HEK293T (cell line): Measurements from ENCODE around the gene ACER1.

Experiments used
- CTCF ChIA-PET: fragments of 350-600 bp; formaldehyde crosslinking; extraction: SDS; loops from one replicate; lab custom pipeline; 2021; ENCODE audit warnings: antibody characterized with exemption, inconsistent platforms; lab: Yijun Ruan, JAX
- POLR2A ChIA-PET: fragments of 350-600 bp; formaldehyde crosslinking; extraction: SDS; loops from one replicate; lab custom pipeline; 2020; ENCODE audit warnings: antibody characterized with exemption, inconsistent platforms; lab: Yijun Ruan, JAX
- DNase-seq: peaks from one replicate; pipeline ENCODE4 v3.0.0; 2012; ENCODE audit warnings: mixed read lengths; ENCODE audit errors: extremely low spot score
- ARNT ChIP-seq: fragments of 450-650 bp; IDR thresholded peaks from 2 replicates; pipeline ENCODE4 v1.6.1; 2017; ENCODE audit warnings: mild to moderate bottlenecking
- BHLHE40 ChIP-seq: fragments of 450-650 bp; IDR thresholded peaks from 2 replicates; pipeline ENCODE4 v1.6.1; 2016; ENCODE audit warnings: mild to moderate bottlenecking, moderate library complexity, borderline replicate concordance
- CTBP1 ChIP-seq: fragments of 450-650 bp; IDR thresholded peaks from 2 replicates; pipeline ENCODE4 v1.6.1; 2016; ENCODE audit warnings: borderline replicate concordance
- ELF4 ChIP-seq: fragments of 450-650 bp; IDR thresholded peaks from 2 replicates; pipeline ENCODE4 v1.6.1; 2017; ENCODE audit warnings: antibody characterized with exemption
- FOXA1 ChIP-seq: fragments of 450-650 bp; IDR thresholded peaks from 2 replicates; pipeline ENCODE4 v1.6.1; 2016; ENCODE audit warnings: mild to moderate bottlenecking
- FOXK2 ChIP-seq: fragments of 450-650 bp; IDR thresholded peaks from 2 replicates; pipeline ENCODE4 v1.6.1; 2016; ENCODE audit warnings: mild to moderate bottlenecking
- FOXM1 ChIP-seq: fragments of 450-650 bp; IDR thresholded peaks from 2 replicates; pipeline ENCODE4 v1.6.1; 2017; ENCODE audit warnings: mild to moderate bottlenecking, borderline replicate concordance
- HDGF ChIP-seq: fragments of 450-650 bp; IDR thresholded peaks from 2 replicates; pipeline ENCODE4 v1.6.1; 2017; ENCODE audit warnings: antibody characterized with exemption, borderline replicate concordance
- L3MBTL2 ChIP-seq: fragments of 450-650 bp; conservative IDR thresholded peaks from 2 replicates; pipeline ENCODE4 v1.6.1; 2016; ENCODE audit warnings: mild to moderate bottlenecking
- LEF1 ChIP-seq: fragments of 450-650 bp; IDR thresholded peaks from 2 replicates; pipeline ENCODE4 v1.6.1; 2017; ENCODE audit warnings: mild to moderate bottlenecking, borderline replicate concordance
- NFRKB ChIP-seq: fragments of 450-650 bp; IDR thresholded peaks from 2 replicates; pipeline ENCODE4 v1.6.1; 2016; ENCODE audit warnings: mild to moderate bottlenecking, moderate library complexity
- PKNOX1 ChIP-seq: fragments of 450-650 bp; IDR thresholded peaks from 2 replicates; pipeline ENCODE4 v1.6.1; 2016
- SP1 ChIP-seq: fragments of 450-650 bp; IDR thresholded peaks from 2 replicates; pipeline ENCODE4 v1.6.1; 2017
- SUZ12 ChIP-seq: fragments of 450-650 bp; IDR thresholded peaks from 2 replicates; pipeline ENCODE4 v1.6.1; 2016; ENCODE audit warnings: mild to moderate bottlenecking
- TARDBP ChIP-seq: fragments of 450-650 bp; IDR thresholded peaks from 2 replicates; pipeline ENCODE4 v1.6.1; 2016
- ZNF384 ChIP-seq: fragments of 450-650 bp; IDR thresholded peaks from 2 replicates; pipeline ENCODE4 v1.6.1; 2016

ACER1 gene

GRCh38 chr19:6373813-6374108 is 40.3 kb upstream of the ACER1 start:
- no peak for DNase-seq
- TF ChIP-seq PKNOX1: no peak
- CTCF ChIA-PET: no interaction called here
- POLR2A ChIA-PET: interaction anchor here (3.0 to 3.4 kb wide), 2 partner anchors 12 to 19 kb away, joined by 20 to 50 read pairs; partner anchors contain the start of genes CLPP and GTF2F1

- CTCF ChIA-PET: interaction anchor here (0.5 to 0.6 kb wide), 2 partner anchors 247 to 580 kb away, joined by 3 to 6 read pairs; no protein-coding TSS in a partner anchor
- POLR2A ChIA-PET: interaction anchor here (0.6 to 3.4 kb wide), 10 partner anchors 11 to 261 kb away, joined by 3 to 50 read pairs (median 3); partner anchors contain the start of genes CLPP, GTF2F1, KHSRP and SLC25A23
- DNase-seq: peak; percentile 94
- no peak for TF ChIP-seq SUZ12
- no peak for TF ChIP-seq CTBP1
- no peak for TF ChIP-seq FOXK2
- no peak for TF ChIP-seq ZNF384
- no peak for TF ChIP-seq FOXA1
- no peak for TF ChIP-seq BHLHE40
- TF ChIP-seq PKNOX1: no peak
- no peak for TF ChIP-seq HDGF
- TF ChIP-seq FOXM1: no peak
- TF ChIP-seq TARDBP: no peak
Measured at GRCh38 chr19:6373096-6373812, 39.8 kb upstream of the ACER1 start.

- peak; percentile 92 for DNase-seq
- TF ChIP-seq PKNOX1: peak; percentile 100
- TF ChIP-seq HDGF: no peak
- 0 out of 2 replicates have a peak, but pooled peaks have one; percentile 64 for TF ChIP-seq SP1
- no peak for TF ChIP-seq FOXK2
- TF ChIP-seq FOXM1: no peak
- no peak for TF ChIP-seq SUZ12
- no peak for TF ChIP-seq L3MBTL2
- no peak for TF ChIP-seq FOXA1
- no peak for TF ChIP-seq ARNT
- no peak for TF ChIP-seq ELF4
- no peak for TF ChIP-seq ZNF384
- no peak for TF ChIP-seq CTBP1
- TF ChIP-seq NFRKB: no peak
- TF ChIP-seq TARDBP: no peak
- peak; percentile 90; the same call in 1 of the 2 replicates for TF ChIP-seq LEF1
- no peak for TF ChIP-seq BHLHE40
- ChIA-PET POLR2A (interaction anchor here (0.6 to 3.4 kb wide), 17 partner anchors 8 to 372 kb away, joined by 3 to 50 read pairs (median 3); partner anchors contain the start of genes CLPP, GTF2F1, KHSRP and SLC25A23), CTCF (interaction anchor here (0.5 to 0.6 kb wide), 2 partner anchors 247 to 579 kb away, joined by 3 to 6 read pairs; no protein-coding TSS in a partner anchor)
Measured at GRCh38 chr19:6372594-6373095, 39.2 kb upstream of the ACER1 start, which contains the start of gene ALKBH7. Gene ALKBH7 (plus strand): TSS chr19:6372794. CDS start chr19:6372821, 27 bp downstream.

- CTCF ChIA-PET: no interaction called here
- DNase-seq: no peak
- POLR2A ChIA-PET: interaction anchor here (5.1 kb wide), 1 partner anchor 8 kb away, joined by 50 read pairs; the partner anchor contains the start of gene ALKBH7
- TF ChIP-seq ARNT (no peak), L3MBTL2 (no peak), PKNOX1 (no peak)
Measured at GRCh38 chr19:6364353-6364752, 30.9 kb upstream of the ACER1 start.

- CTCF ChIA-PET: no interaction called here
- no peak for TF ChIP-seq FOXK2
- no peak for TF ChIP-seq FOXA1
- TF ChIP-seq L3MBTL2: no peak
- no peak for TF ChIP-seq LEF1
- TF ChIP-seq SP1: no peak
- no peak for TF ChIP-seq ZNF384
- no peak for TF ChIP-seq BHLHE40
- TF ChIP-seq TARDBP: no peak
- TF ChIP-seq FOXM1: no peak
- TF ChIP-seq ARNT: no peak
- no peak for TF ChIP-seq CTBP1
- TF ChIP-seq ELF4: no peak
- TF ChIP-seq NFRKB: no peak
- no peak for TF ChIP-seq PKNOX1
- TF ChIP-seq SUZ12: no peak
- POLR2A ChIA-PET: interaction anchor here (5.1 kb wide), 1 partner anchor 10 kb away, joined by 50 read pairs; the partner anchor contains the start of gene ALKBH7
- no peak for DNase-seq
Measured at GRCh38 chr19:6362351-6362801, 29.0 kb upstream of the ACER1 start.
